ENCODE measurements around the gene ETV2.
"Not testable (repeated sequence)": the region's sequence is repeated elsewhere in the genome, so short reads cannot be mapped to it uniquely, and the experiment has no call there.

- not testable (repeated sequence) for TF ChIP-seq PHF8 (IDR thresholded peaks at IDR 0.05; ENCODE audit: borderline replicate concordance, low read depth); CEBPB (IDR thresholded peaks at IDR 0.05); CTCF (IDR thresholded peaks at IDR 0.05); POLR2A (IDR thresholded peaks at IDR 0.05; ENCODE audit: low read length); HMGXB4 (CRISPR knock-in tag; IDR thresholded peaks at IDR 0.05; ENCODE audit: borderline replicate concordance); JUN (IDR thresholded peaks at IDR 0.05); RARB (CRISPR knock-in tag; IDR thresholded peaks at IDR 0.05); KDM1A (IDR thresholded peaks at IDR 0.05; ENCODE audit: low read depth); MAX (IDR thresholded peaks at IDR 0.05); SMC3 (IDR thresholded peaks at IDR 0.05); PBX3 (IDR thresholded peaks at IDR 0.05); HDAC2 (IDR thresholded peaks at IDR 0.05)
These were observed 49.6 kb downstream of the ETV2 start for GRCh38 chr19:35691106-35691505.

Data from A549 (cell line).